ENCODE measurements around the gene ZNF813. TPM values are rescaled to one million over a fixed set of nuclear protein-coding genes. Genes with fewer than 3 reads are reported as not detected.
"Not testable (repeated sequence)": the region's sequence is repeated elsewhere in the genome, so short reads cannot be mapped to it uniquely, and the experiment has no call there.

ZNF813 gene
- total RNA-seq, 1 experiment from 2014 or later = not detected

DNA sequence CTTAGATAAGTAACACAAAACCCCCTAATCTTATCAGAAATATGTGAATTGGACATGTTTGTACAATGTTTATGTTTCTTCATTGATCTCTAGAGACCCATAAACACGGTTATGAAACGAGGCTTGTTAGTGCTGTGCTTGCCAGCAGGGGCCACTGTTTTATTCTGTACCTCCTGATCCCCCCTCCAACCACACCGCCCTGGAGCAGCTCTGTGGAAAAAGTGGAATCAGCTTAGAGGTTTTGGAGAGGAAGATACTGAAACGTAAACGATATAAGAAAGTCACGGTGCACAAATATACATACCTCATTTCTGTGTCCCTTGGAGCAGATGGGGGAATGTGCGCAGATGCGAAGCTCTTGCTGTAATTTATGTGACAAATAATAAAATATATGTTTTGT, 43.9 kb upstream of the ZNF813 start:
- ATAC-seq = not testable (repeated sequence)

GRCh38 chr19:53424968-53425597, 42.5 kb upstream of the ZNF813 start:
- Histone ChIP-seq H3K9ac (ENCODE audit: low read length) (no peak overlapping the region), H3K36me3 (ENCODE audit: control insufficient read depth in 1 of 2, insufficient read depth in 2 of 2, low read length in 2 of 2) (no peaks in the 10 kb centered on the region), H3K9me2 (ENCODE audit: insufficient read depth) (no peaks in the 10 kb centered on the region), H3K79me2 (ENCODE audit: insufficient read depth, low read length) (no peaks in the 10 kb centered on the region), H3K4me2 (ENCODE audit: low read length) (no peak overlapping the region), H3K4me1 (ENCODE audit: control insufficient read depth in 1 of 2, insufficient read depth in 2 of 2, low read length in 2 of 2) (no peaks in the 10 kb centered on the region), H4K20me1 (ENCODE audit: insufficient read depth) (no peaks in the 10 kb centered on the region), H3K4me3 (replicated peaks in 1 of 2; ENCODE audit: low read depth in 1 of 2, low read length in 2 of 2) (no peak overlapping the region), H2AFZ (ENCODE audit: low read depth, low read length, poor library complexity, severe bottlenecking) (no peak overlapping the region), H3K9me3 (ENCODE audit: control insufficient read depth in 1 of 2, insufficient read depth in 1 of 2, low read depth in 1 of 2, low read length in 2 of 2) (no peaks in the 10 kb centered on the region), H3K27me3 (ENCODE audit: insufficient read depth, low read length) (no peaks in the 10 kb centered on the region), H3K27ac (ENCODE audit: low read depth, low read length) (no peak overlapping the region)
- ChIA-PET CTCF (no interaction called here), POLR2A (no interaction called here), RAD21 (ENCODE audit: low non-redundant PET in 1 of 2, low total read pairs in 2 of 2, uncharacterized antibody in 2 of 2, unreplicated experiment in 2 of 2) (interaction anchor here in 1 of 2 experiments (0.6 kb wide), 1 partner anchor 688 kb away, joined by 3 read pairs; no protein-coding TSS in a partner anchor)
- no TSS peak for BruUV-seq (replicated peaks)
- TF ChIP-seq, protein P1, sequence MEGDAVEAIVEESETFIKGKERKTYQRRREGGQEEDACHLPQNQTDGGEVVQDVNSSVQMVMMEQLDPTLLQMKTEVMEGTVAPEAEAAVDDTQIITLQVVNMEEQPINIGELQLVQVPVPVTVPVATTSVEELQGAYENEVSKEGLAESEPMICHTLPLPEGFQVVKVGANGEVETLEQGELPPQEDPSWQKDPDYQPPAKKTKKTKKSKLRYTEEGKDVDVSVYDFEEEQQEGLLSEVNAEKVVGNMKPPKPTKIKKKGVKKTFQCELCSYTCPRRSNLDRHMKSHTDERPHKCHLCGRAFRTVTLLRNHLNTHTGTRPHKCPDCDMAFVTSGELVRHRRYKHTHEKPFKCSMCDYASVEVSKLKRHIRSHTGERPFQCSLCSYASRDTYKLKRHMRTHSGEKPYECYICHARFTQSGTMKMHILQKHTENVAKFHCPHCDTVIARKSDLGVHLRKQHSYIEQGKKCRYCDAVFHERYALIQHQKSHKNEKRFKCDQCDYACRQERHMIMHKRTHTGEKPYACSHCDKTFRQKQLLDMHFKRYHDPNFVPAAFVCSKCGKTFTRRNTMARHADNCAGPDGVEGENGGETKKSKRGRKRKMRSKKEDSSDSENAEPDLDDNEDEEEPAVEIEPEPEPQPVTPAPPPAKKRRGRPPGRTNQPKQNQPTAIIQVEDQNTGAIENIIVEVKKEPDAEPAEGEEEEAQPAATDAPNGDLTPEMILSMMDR (IDR thresholded peaks at IDR 0.05 in 2 of 3, conservative IDR thresholded peaks at IDR 0.05 in 1 of 3; ENCODE audit: borderline replicate concordance in 1 of 3, insufficient read depth in 1 of 3, low read depth in 2 of 3, low read length in 2 of 3) = peak in 2 of 3 experiments; percentile 55 to 59; a peak in 4 of 6 replicates
- TF ChIP-seq RAD21 (IDR thresholded peaks at IDR 0.05; ENCODE audit: low read depth) = peak; percentile 36; the same call in 1 of the 2 replicates
- no peak for TF ChIP-seq EZH2phosphoT487 (IDR thresholded peaks at IDR 0.05; ENCODE audit: borderline replicate concordance)
- ATAC-seq (peak; percentile 78), DNase-seq (ENCODE audit: low read depth, low spot score) (no peak)
- intact Hi-C loops (cut with micrococcal nuclease) = no loop called here

More for the DNA sequence above, 43.9 kb upstream of the ZNF813 start:
- H3K9me2 ChIP-seq (ENCODE audit: insufficient read depth); H3K79me2 ChIP-seq (ENCODE audit: insufficient read depth, low read length); H3K27me3 ChIP-seq (ENCODE audit: insufficient read depth, low read length); H3K4me3 ChIP-seq (replicated peaks in 1 of 2; ENCODE audit: low read depth in 1 of 2, low read length in 2 of 2); DNase-seq (ENCODE audit: low read depth, low spot score); H3K4me1 ChIP-seq (ENCODE audit: control insufficient read depth in 1 of 2, insufficient read depth in 2 of 2, low read length in 2 of 2); intact Hi-C loops (cut with micrococcal nuclease); H3K9me3 ChIP-seq (ENCODE audit: control insufficient read depth in 1 of 2, insufficient read depth in 1 of 2, low read depth in 1 of 2, low read length in 2 of 2); POLR2A ChIA-PET; H4K20me1 ChIP-seq (ENCODE audit: insufficient read depth); H3K9ac ChIP-seq (ENCODE audit: low read length); BruUV-seq (replicated peaks); CTCF ChIA-PET; H3K27ac ChIP-seq (ENCODE audit: low read depth, low read length); H3K36me3 ChIP-seq (ENCODE audit: control insufficient read depth in 1 of 2, insufficient read depth in 2 of 2, low read length in 2 of 2); H2AFZ ChIP-seq (ENCODE audit: low read depth, low read length, poor library complexity, severe bottlenecking); RAD21 ChIA-PET (ENCODE audit: low non-redundant PET in 1 of 2, low total read pairs in 2 of 2, uncharacterized antibody in 2 of 2, unreplicated experiment in 2 of 2); H3K4me2 ChIP-seq (ENCODE audit: low read length): not testable (repeated sequence)
